ENCODE data around the gene DNAJB6. TPM values are rescaled to one million over a fixed set of nuclear protein-coding genes. Genes with fewer than 3 reads are reported as not detected.
A peak's percentile ranks its signal among the peaks of the same experiment; 100 is the strongest.

DNAJB6 gene
- total and polyA plus RNA-seq, 12 donors, result 38.4 to 195 (median 80.4) TPM

GRCh38 chr7:157431951-157432540 is 95.2 kb downstream of the DNAJB6 start:
- H3K27me3 ChIP-seq, result no peaks in the 10 kb centered on the region
- no peak for DNase-seq
- H3K9me3 ChIP-seq (replicated peaks in 1 of 3), result no peaks in the 10 kb centered on the region
- WGBS, 4 donors, result 75 to 91% (median 76%) methylated on average over 6 to 22 of the region's 22 CpGs
- no peaks in the 10 kb centered on the region for H3K36me3 ChIP-seq (replicated peaks in 1 of 2)
- TF ChIP-seq POLR2A (IDR thresholded peaks at IDR 0.05), result no peak
- no peak for TF ChIP-seq CTCF (IDR thresholded peaks at IDR 0.05)
- no peak overlapping the region for H3K27ac ChIP-seq
- peaks cover 0 to 8% of the 10 kb centered on the region in 2 donors for H3K4me1 ChIP-seq (replicated peaks in 1 of 2)
- no peak overlapping the region for H3K4me3 ChIP-seq
- intact Hi-C loops (cut with DNase I), result no loop called here

- Histone ChIP-seq H3K9me3 (replicated peaks in 1 of 3) (no peaks in the 10 kb centered on the region), H3K4me1 (replicated peaks in 1 of 2) (peaks cover 0 to 8% of the 10 kb centered on the region in 2 donors), H3K27me3 (no peaks in the 10 kb centered on the region), H3K36me3 (replicated peaks in 1 of 2) (no peaks in the 10 kb centered on the region), H3K4me3 (no peak overlapping the region), H3K27ac (no peak overlapping the region)
- TF ChIP-seq CTCF (IDR thresholded peaks at IDR 0.05) (no peak), POLR2A (IDR thresholded peaks at IDR 0.05) (no peak)
- intact Hi-C loops (cut with DNase I), result no loop called here
- WGBS, 4 donors, result 12 to 20% (median 15%) methylated on average over 17 of the region's 17 CpGs
- peak in 4 of 7 donors; percentile 19 to 52 (median 31) for DNase-seq
Measured at GRCh38 chr7:157432541-157432956, 95.7 kb downstream of the DNAJB6 start.

GRCh38 chr7:157432957-157433576 is 96.3 kb downstream of the DNAJB6 start:
- Histone ChIP-seq H3K36me3 (replicated peaks in 1 of 2) (no peaks in the 10 kb centered on the region), H3K4me1 (replicated peaks in 1 of 2) (peaks cover 0 to 8% of the 10 kb centered on the region in 2 donors), H3K4me3 (no peak overlapping the region), H3K9me3 (replicated peaks in 1 of 3) (no peaks in the 10 kb centered on the region), H3K27me3 (no peaks in the 10 kb centered on the region), H3K27ac (no peak overlapping the region)
- WGBS, 4 donors, result 22 to 30% (median 25%) methylated on average over 12 to 18 of the region's 18 CpGs
- peak; percentile 44 to 70 (median 61) for TF ChIP-seq CTCF (IDR thresholded peaks at IDR 0.05)
- TF ChIP-seq POLR2A (IDR thresholded peaks at IDR 0.05), result no peak
- peak in 6 of 7 donors; percentile 31 to 77 (median 42) for DNase-seq
- intact Hi-C loops (cut with DNase I), result no loop called here

- no peak overlapping the region for H3K4me3 ChIP-seq
- no peak for TF ChIP-seq CTCF (IDR thresholded peaks at IDR 0.05)
- TF ChIP-seq POLR2A (IDR thresholded peaks at IDR 0.05), result no peak
Measured at GRCh38 chr7:157433628-157434027, 96.8 kb downstream of the DNAJB6 start.

More at GRCh38 chr7:157433628-157434027, 96.8 kb downstream of the DNAJB6 start:
- intact Hi-C loops (cut with DNase I), result no loop called here
- no peak for DNase-seq
- Histone ChIP-seq H3K27me3 (no peaks in the 10 kb centered on the region), H3K4me1 (replicated peaks in 1 of 2) (peaks cover 0 to 8% of the 10 kb centered on the region in 2 donors), H3K36me3 (replicated peaks in 1 of 2) (no peaks in the 10 kb centered on the region), H3K9me3 (replicated peaks in 1 of 3) (no peaks in the 10 kb centered on the region), H3K27ac (no peak overlapping the region)
- 67 to 72% (median 69%) methylated on average over 12 of the region's 12 CpGs for WGBS, 4 donors
